ENCODE results near the gene CAMK2A. TPM values are rescaled to one million over a fixed set of nuclear protein-coding genes. Genes with fewer than 3 reads are reported as not detected.

Gene CAMK2A
- total and polyA plus RNA-seq, 2 experiments from 2014 or later, result 0.18 TPM; not detected in 1

DNA sequence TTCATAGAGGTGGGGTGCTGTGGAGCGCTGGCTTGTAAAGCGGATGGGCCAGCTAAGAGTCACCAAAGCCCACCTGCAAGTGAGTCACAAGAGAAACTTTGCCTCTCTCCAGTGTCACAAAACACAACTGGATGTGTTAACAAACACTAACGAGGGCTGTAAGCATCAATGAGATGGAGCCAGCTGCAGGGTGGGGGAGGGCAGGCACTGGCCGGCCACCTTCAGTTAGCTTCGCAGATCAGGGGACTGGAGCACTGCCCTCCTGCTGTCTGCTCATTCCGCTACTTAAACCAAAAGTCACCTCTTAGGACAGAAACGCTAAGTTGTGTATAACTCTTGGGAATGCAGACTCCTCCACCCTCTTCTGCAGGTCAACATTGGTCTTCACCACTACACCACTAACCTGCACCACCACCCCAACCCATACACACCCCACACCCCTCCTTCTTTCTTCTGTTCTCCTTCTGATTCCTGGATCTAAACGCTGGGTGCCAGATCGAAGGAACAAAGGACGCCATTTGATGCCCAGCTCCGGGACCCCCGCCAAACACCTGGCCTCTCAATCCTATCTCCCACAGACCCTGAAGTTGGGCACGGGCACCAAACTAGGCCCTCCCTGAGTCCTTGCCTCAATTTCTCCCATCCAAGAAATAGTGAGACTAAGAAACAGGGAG lies 11.1 kb upstream of the CAMK2A start (continued):
- TF ChIP-seq, protein P1, sequence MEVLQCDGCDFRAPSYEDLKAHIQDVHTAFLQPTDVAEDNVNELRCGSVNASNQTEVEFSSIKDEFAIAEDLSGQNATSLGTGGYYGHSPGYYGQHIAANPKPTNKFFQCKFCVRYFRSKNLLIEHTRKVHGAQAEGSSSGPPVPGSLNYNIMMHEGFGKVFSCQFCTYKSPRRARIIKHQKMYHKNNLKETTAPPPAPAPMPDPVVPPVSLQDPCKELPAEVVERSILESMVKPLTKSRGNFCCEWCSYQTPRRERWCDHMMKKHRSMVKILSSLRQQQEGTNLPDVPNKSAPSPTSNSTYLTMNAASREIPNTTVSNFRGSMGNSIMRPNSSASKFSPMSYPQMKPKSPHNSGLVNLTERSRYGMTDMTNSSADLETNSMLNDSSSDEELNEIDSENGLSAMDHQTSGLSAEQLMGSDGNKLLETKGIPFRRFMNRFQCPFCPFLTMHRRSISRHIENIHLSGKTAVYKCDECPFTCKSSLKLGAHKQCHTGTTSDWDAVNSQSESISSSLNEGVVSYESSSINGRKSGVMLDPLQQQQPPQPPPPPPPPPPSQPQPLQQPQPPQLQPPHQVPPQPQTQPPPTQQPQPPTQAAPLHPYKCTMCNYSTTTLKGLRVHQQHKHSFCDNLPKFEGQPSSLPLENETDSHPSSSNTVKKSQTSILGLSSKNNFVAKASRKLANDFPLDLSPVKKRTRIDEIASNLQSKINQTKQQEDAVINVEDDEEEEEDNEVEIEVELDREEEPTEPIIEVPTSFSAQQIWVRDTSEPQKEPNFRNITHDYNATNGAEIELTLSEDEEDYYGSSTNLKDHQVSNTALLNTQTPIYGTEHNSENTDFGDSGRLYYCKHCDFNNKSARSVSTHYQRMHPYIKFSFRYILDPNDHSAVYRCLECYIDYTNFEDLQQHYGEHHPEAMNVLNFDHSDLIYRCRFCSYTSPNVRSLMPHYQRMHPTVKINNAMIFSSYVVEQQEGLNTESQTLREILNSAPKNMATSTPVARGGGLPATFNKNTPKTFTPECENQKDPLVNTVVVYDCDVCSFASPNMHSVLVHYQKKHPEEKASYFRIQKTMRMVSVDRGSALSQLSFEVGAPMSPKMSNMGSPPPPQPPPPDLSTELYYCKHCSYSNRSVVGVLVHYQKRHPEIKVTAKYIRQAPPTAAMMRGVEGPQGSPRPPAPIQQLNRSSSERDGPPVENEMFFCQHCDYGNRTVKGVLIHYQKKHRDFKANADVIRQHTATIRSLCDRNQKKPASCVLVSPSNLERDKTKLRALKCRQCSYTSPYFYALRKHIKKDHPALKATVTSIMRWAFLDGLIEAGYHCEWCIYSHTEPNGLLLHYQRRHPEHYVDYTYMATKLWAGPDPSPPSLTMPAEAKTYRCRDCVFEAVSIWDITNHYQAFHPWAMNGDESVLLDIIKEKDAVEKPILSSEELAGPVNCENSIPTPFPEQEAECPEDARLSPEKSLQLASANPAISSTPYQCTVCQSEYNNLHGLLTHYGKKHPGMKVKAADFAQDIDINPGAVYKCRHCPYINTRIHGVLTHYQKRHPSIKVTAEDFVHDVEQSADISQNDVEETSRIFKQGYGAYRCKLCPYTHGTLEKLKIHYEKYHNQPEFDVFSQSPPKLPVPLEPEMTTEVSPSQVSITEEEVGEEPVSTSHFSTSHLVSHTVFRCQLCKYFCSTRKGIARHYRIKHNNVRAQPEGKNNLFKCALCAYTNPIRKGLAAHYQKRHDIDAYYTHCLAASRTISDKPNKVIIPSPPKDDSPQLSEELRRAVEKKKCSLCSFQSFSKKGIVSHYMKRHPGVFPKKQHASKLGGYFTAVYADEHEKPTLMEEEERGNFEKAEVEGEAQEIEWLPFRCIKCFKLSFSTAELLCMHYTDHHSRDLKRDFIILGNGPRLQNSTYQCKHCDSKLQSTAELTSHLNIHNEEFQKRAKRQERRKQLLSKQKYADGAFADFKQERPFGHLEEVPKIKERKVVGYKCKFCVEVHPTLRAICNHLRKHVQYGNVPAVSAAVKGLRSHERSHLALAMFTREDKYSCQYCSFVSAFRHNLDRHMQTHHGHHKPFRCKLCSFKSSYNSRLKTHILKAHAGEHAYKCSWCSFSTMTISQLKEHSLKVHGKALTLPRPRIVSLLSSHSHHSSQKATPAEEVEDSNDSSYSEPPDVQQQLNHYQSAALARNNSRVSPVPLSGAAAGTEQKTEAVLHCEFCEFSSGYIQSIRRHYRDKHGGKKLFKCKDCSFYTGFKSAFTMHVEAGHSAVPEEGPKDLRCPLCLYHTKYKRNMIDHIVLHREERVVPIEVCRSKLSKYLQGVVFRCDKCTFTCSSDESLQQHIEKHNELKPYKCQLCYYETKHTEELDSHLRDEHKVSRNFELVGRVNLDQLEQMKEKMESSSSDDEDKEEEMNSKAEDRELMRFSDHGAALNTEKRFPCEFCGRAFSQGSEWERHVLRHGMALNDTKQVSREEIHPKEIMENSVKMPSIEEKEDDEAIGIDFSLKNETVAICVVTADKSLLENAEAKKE (CRISPR knock-in tag; IDR thresholded peaks at IDR 0.05), result no peak
- no peak for TF ChIP-seq POLR2AphosphoS5 (IDR thresholded peaks at IDR 0.05; ENCODE audit: low read depth)
- no peak for TF ChIP-seq STAT1 (IDR thresholded peaks at IDR 0.05; ENCODE audit: unreplicated experiment)
- TF ChIP-seq, protein P2, sequence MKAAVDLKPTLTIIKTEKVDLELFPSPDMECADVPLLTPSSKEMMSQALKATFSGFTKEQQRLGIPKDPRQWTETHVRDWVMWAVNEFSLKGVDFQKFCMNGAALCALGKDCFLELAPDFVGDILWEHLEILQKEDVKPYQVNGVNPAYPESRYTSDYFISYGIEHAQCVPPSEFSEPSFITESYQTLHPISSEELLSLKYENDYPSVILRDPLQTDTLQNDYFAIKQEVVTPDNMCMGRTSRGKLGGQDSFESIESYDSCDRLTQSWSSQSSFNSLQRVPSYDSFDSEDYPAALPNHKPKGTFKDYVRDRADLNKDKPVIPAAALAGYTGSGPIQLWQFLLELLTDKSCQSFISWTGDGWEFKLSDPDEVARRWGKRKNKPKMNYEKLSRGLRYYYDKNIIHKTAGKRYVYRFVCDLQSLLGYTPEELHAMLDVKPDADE (IDR thresholded peaks at IDR 0.05), result no peak
- TF ChIP-seq ZNF331 (CRISPR knock-in tag; IDR thresholded peaks at IDR 0.05; ENCODE audit: low read depth), result no peak
- TF ChIP-seq, protein P3, sequence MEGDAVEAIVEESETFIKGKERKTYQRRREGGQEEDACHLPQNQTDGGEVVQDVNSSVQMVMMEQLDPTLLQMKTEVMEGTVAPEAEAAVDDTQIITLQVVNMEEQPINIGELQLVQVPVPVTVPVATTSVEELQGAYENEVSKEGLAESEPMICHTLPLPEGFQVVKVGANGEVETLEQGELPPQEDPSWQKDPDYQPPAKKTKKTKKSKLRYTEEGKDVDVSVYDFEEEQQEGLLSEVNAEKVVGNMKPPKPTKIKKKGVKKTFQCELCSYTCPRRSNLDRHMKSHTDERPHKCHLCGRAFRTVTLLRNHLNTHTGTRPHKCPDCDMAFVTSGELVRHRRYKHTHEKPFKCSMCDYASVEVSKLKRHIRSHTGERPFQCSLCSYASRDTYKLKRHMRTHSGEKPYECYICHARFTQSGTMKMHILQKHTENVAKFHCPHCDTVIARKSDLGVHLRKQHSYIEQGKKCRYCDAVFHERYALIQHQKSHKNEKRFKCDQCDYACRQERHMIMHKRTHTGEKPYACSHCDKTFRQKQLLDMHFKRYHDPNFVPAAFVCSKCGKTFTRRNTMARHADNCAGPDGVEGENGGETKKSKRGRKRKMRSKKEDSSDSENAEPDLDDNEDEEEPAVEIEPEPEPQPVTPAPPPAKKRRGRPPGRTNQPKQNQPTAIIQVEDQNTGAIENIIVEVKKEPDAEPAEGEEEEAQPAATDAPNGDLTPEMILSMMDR (conservative IDR thresholded peaks at IDR 0.05; ENCODE audit: low read depth in 2 of 2), result no peak
- TF ChIP-seq EZH2phosphoT487 (IDR thresholded peaks at IDR 0.05; ENCODE audit: unreplicated experiment), result no peak
- no peak for TF ChIP-seq NANOG (IDR thresholded peaks at IDR 0.05; ENCODE audit: borderline replicate concordance)
